GM23248 (cell line): ENCODE measurements around the gene PRSS53. TPM values are rescaled to one million over a fixed set of nuclear protein-coding genes. Genes with fewer than 3 reads are reported as not detected.

Experiments used
- DNase-seq: peaks from one replicate; pipeline ENCODE4 v3.0.0-alpha.2; 2015
- H2AFZ ChIP-seq: fragments of 200-600 bp; sonication (generic); 2 replicates; pipeline ENCODE4 v1.6.1; 2016; ENCODE audit warnings: antibody characterized with exemption
- H3F3A ChIP-seq: fragments of 200-600 bp; sonication (generic); 2 replicates; pipeline ENCODE4 v1.6.1; 2016; ENCODE audit warnings: mild to moderate bottlenecking, antibody characterized with exemption, mixed run types; ENCODE audit not compliant: insufficient read depth
- H3K27ac ChIP-seq: fragments of 200-600 bp; sonication (generic); 2 replicates; pipeline ENCODE4 v1.5.1; 2016; ENCODE audit warnings: mild to moderate bottlenecking
- H3K27me3 ChIP-seq: fragments of 200-600 bp; sonication (generic); replicated peaks from 2 replicates; pipeline ENCODE4 v1.6.1; 2016; ENCODE audit warnings: mild to moderate bottlenecking; ENCODE audit not compliant: insufficient read depth
- H3K36me3 ChIP-seq: fragments of 200-600 bp; sonication (generic); 2 replicates; pipeline ENCODE4 v1.6.1; 2016; ENCODE audit warnings: low read depth, mild to moderate bottlenecking
- H3K4me1 ChIP-seq: fragments of 200-600 bp; sonication (generic); 2 replicates; pipeline ENCODE4 v1.6.1; 2016; ENCODE audit warnings: mild to moderate bottlenecking; ENCODE audit not compliant: insufficient read depth
- H3K4me2 ChIP-seq: fragments of 200-600 bp; sonication (generic); one replicate; pipeline ENCODE4 v1.6.1; 2016; ENCODE audit warnings: mild to moderate bottlenecking; ENCODE audit not compliant: unreplicated experiment
- H3K4me3 ChIP-seq: fragments of 200-600 bp; sonication (generic); 2 replicates; pipeline ENCODE4 v1.5.1; 2016; ENCODE audit warnings: mild to moderate bottlenecking
- H3K79me2 ChIP-seq: fragments of 200-600 bp; sonication (generic); 2 replicates; pipeline ENCODE4 v1.6.1; 2016; ENCODE audit warnings: mild to moderate bottlenecking; ENCODE audit not compliant: insufficient read depth
- H3K9ac ChIP-seq: fragments of 200-600 bp; sonication (generic); 2 replicates; pipeline ENCODE4 v1.6.1; 2016; ENCODE audit warnings: mild to moderate bottlenecking
- H3K9me2 ChIP-seq: fragments of 200-600 bp; sonication (generic); 2 replicates; pipeline ENCODE4 v1.6.1; 2016; ENCODE audit warnings: mixed run types, mild to moderate bottlenecking, moderate library complexity; ENCODE audit not compliant: insufficient read depth
- H3K9me3 ChIP-seq: fragments of 200-600 bp; sonication (generic); one replicate; pipeline ENCODE4 v1.6.1; 2017; ENCODE audit warnings: low read depth
- H4K20me1 ChIP-seq: fragments of 200-600 bp; sonication (generic); 2 replicates; pipeline ENCODE4 v1.6.0; 2016; ENCODE audit not compliant: insufficient read depth
- EZH2 ChIP-seq: fragments of 200-600 bp; sonication (generic); IDR thresholded peaks from 2 replicates; pipeline ENCODE4 v1.6.1; 2018; ENCODE audit warnings: antibody characterized with exemption, mild to moderate bottlenecking; ENCODE audit not compliant: insufficient read depth, poor library complexity, severe bottlenecking
- EZH2phosphoT487 ChIP-seq: fragments of 200-600 bp; sonication (generic); IDR thresholded peaks from 2 replicates; pipeline ENCODE4 v1.6.1; 2018; ENCODE audit warnings: antibody characterized with exemption, moderate library complexity, mild to moderate bottlenecking, low read depth; ENCODE audit not compliant: insufficient read depth
- WGBS, 2 experiments: methylation state at CpG; one replicate each; pipeline ENCODE4 v1.1.6; 2015 to 2017; ENCODE audit warnings: low lambda C conversion rate in 2 of 2, low coverage in 1 of 2; ENCODE audit errors: missing lambda C conversion rate in 2 of 2; 5-methylcytosine and 5-hydroxymethylcytosine counted together
- in situ Hi-C: fragments of 300-500 bp; cut with MboI; formaldehyde crosslinking; loops from 2 replicates; pipeline ENCODE4 v1.15.0; 2020
- polyA plus RNA-seq: library from polyadenylated mRNA; unstranded; fragments of >200 nt; fragmentation: Nextera tagmentation; extraction: Ambion mirVana; gene quantifications from 2 replicates; pipeline ENCODE4 v1.2.1, GENCODE V29; 2016
- total RNA-seq: library from RNA; depleted of rRNA; stranded (reverse); fragments of >200 nt; shearing (Covaris generic); gene quantifications from 2 replicates; pipeline ENCODE4 v1.2.3, GENCODE V29; 2014

PRSS53 gene
- total and polyA plus RNA-seq, 2 experiments from 2014 or later, result 0.95 to 7.0 TPM

DNA sequence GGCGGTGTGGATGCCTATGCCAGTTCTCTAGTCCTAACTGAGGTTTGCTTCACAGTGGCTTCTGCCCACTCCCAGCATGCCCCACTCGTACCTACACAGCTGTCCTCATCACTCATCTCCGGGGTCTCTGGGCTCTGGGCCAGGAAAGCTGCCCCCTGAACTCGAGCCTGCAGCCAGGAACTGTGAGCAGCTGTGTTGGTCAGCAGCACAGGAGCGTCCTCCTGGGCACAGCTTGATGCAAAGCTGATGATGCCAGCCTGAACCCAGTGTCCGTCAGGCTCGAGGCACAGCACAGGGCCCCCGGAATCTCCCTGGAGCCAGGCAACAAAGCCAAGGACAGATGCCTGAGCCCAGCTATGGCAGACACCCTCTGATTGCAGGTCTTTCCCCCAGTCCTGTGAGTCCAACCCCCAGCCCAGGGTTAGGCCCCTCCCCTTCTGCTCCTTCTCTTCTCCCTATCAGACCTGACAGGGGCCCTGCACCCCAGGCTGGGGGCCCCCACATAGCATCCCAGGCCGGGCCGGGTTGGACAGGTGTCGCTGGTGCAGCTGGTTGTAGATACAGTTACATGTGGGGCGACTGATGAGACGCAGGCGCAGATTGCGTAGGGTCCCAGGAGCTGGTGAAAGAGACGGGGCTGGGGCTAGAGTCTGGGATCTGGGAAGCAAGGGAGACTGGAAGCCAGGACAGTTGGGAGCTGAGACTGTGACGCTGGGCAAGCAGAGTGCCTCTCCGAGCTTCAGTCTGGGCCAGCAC, 2.7 kb downstream of the PRSS53 start:
- Histone ChIP-seq H3K9me3 (no peaks in the 10 kb centered on the region), H3K4me2 (no peak overlapping the region), H3F3A (peaks cover 4% of the 10 kb centered on the region), H3K79me2 (peaks cover 54% of the 10 kb centered on the region), H2AFZ (no peak overlapping the region), H4K20me1 (no peaks in the 10 kb centered on the region), H3K27ac (no peak overlapping the region), H3K4me3 (no peak overlapping the region), H3K4me1 (peaks cover 10% of the 10 kb centered on the region), H3K27me3 (no peaks in the 10 kb centered on the region), H3K9ac (no peak overlapping the region), H3K9me2 (no peaks in the 10 kb centered on the region), H3K36me3 (peaks cover 6% of the 10 kb centered on the region; the same call in 1 of the 2 replicates)
- 92% methylated on average over 18 of the region's 18 CpGs for WGBS, 2 experiments
- DNase-seq, result no peak
- in situ Hi-C loops, result no loop called here
- no peak for TF ChIP-seq EZH2
- no peak for TF ChIP-seq EZH2phosphoT487

- Histone ChIP-seq H3F3A (no peaks in the 10 kb centered on the region), H3K4me2 (no peak overlapping the region), H3K27ac (no peak overlapping the region), H3K4me3 (no peak overlapping the region), H3K79me2 (peaks cover 54% of the 10 kb centered on the region), H2AFZ (no peak overlapping the region), H3K4me1 (peaks cover 3% of the 10 kb centered on the region), H3K9me2 (no peaks in the 10 kb centered on the region), H3K9me3 (no peaks in the 10 kb centered on the region), H4K20me1 (no peaks in the 10 kb centered on the region), H3K36me3 (0 out of 2 replicates have a peak, but pooled peaks cover 5% of the 10 kb centered on the region), H3K27me3 (no peaks in the 10 kb centered on the region), H3K9ac (no peak overlapping the region)
- in situ Hi-C loops, result no loop called here
- DNase-seq, result no peak
- TF ChIP-seq EZH2phosphoT487, result no peak
- TF ChIP-seq EZH2, result no peak
- 61 to 66% methylated on average over 8 of the region's 8 CpGs for WGBS, 2 experiments
Measured at GRCh38 chr16:31085411-31085810, 3.3 kb downstream of the PRSS53 start.

DNA sequence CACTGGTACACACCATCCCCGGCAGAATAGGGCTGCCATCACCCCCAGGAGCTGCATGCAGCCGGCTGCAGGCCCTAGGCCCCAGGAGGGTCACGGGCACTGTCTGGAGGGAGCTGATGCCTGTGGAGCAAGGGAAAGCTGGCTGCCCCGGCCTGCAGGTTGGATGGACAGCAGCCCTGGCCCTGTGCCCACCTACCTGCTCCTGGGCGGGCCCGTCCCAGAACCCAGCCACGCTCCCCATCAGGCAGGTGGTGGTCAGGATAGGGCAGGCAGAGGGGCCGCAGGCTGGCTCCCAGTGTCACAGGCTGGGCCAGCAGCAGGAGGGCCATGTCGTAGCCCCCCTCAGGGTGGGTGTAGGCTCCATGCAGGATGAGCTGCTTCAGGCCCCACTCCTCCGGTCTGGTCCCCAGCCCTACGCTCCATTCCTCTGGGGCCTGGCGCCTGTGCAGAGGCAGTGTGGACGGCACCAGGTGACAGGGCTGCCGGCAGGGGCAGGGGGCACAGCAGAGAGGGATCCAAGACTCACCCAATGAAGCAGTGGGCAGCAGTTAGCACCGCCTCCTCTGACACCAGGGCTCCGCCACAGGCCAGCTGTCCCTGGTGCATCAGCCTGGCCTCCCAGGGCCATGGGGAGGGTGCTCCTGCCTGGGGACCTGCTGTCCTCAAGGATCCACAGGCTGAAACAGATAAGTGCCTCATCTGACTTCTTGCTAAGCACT, 4.0 kb downstream of the PRSS53 start:
- in situ Hi-C loops, result no loop called here
- 94 to 95% methylated on average over 15 to 16 of the region's 16 CpGs for WGBS, 2 experiments
- Histone ChIP-seq H3F3A (no peaks in the 10 kb centered on the region), H3K79me2 (peaks cover 54% of the 10 kb centered on the region), H3K9me3 (no peaks in the 10 kb centered on the region), H3K27ac (no peak overlapping the region), H3K9me2 (no peaks in the 10 kb centered on the region), H3K27me3 (no peaks in the 10 kb centered on the region), H2AFZ (no peak overlapping the region), H4K20me1 (no peaks in the 10 kb centered on the region), H3K4me2 (no peak overlapping the region), H3K4me1 (no peaks in the 10 kb centered on the region), H3K4me3 (no peak overlapping the region), H3K9ac (no peak overlapping the region), H3K36me3 (0 out of 2 replicates have a peak, but pooled peaks cover 5% of the 10 kb centered on the region)
- DNase-seq, result no peak
- no peak for TF ChIP-seq EZH2
- no peak for TF ChIP-seq EZH2phosphoT487

GRCh38 chr16:31083981-31084380, 4.8 kb downstream of the PRSS53 start:
- peaks cover 54% of the 10 kb centered on the region for H3K79me2 ChIP-seq
- H3K27ac ChIP-seq, result no peak overlapping the region
- no peak overlapping the region for H2AFZ ChIP-seq
- H3K4me2 ChIP-seq, result no peak overlapping the region
- WGBS, 2 experiments, result 85 to 88% methylated on average over 13 of the region's 13 CpGs
- H4K20me1 ChIP-seq, result no peaks in the 10 kb centered on the region
- no peaks in the 10 kb centered on the region for H3F3A ChIP-seq
- DNase-seq, result no peak
- H3K4me3 ChIP-seq, result no peak overlapping the region
- no peaks in the 10 kb centered on the region for H3K9me3 ChIP-seq
- H3K4me1 ChIP-seq, result no peaks in the 10 kb centered on the region
- TF ChIP-seq EZH2 (no peak), EZH2phosphoT487 (no peak)
- H3K9ac ChIP-seq, result no peak overlapping the region
- no peaks in the 10 kb centered on the region for H3K9me2 ChIP-seq
- H3K36me3 ChIP-seq, result no peaks in the 10 kb centered on the region
- H3K27me3 ChIP-seq, result no peaks in the 10 kb centered on the region
- in situ Hi-C loops, result no loop called here
